Measurements from ENCODE around the gene GRAMD1C. TPM values are rescaled to one million over a fixed set of nuclear protein-coding genes. Genes with fewer than 3 reads are reported as not detected.

GRAMD1C gene
- 10 to 100 TPM; 23.0 to 38.2 (median 33.2) TPM for total RNA-seq

DNA sequence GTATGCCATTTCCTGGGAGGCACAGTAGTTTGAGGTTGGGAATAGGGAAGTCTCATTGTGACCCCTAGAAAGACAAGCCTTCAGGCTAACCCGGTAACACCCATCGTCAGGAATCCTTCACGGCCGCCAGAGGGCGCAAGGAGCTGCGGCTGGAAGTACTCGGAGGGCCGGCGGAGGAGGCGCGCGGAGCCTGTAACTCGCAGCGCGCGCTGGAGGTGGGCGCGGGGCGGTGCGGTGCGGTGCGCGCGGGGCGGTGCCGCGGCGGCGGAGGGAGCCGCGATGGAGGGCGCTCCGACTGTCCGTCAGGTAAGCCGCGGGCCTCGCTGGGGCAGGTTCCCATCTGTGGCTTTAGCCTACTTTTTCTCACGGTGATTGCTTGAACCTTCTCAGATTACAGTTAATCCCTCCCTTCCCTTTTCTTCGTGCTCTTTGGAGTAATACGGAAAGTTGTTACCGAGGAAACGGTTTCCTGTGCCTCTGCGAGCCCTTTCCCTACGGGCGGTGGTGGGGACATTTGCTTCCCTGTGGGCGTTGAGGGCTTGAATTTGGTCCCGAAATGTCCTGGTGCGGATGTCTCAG is at the start of gene GRAMD1C:
Gene GRAMD1C (plus strand): TSS at position 158 of the 579 bp plus-strand sequence. CDS start 122 bp downstream, at position 280.
- H3K4me3 ChIP-seq (ENCODE audit: low read depth, poor library complexity, severe bottlenecking): peak within 1 kb of the TSS; percentile 21
- WGBS, 2 donors: 0 to 1% methylated on average over 32 to 40 of the region's 48 CpGs
- TF ChIP-seq, protein P1, sequence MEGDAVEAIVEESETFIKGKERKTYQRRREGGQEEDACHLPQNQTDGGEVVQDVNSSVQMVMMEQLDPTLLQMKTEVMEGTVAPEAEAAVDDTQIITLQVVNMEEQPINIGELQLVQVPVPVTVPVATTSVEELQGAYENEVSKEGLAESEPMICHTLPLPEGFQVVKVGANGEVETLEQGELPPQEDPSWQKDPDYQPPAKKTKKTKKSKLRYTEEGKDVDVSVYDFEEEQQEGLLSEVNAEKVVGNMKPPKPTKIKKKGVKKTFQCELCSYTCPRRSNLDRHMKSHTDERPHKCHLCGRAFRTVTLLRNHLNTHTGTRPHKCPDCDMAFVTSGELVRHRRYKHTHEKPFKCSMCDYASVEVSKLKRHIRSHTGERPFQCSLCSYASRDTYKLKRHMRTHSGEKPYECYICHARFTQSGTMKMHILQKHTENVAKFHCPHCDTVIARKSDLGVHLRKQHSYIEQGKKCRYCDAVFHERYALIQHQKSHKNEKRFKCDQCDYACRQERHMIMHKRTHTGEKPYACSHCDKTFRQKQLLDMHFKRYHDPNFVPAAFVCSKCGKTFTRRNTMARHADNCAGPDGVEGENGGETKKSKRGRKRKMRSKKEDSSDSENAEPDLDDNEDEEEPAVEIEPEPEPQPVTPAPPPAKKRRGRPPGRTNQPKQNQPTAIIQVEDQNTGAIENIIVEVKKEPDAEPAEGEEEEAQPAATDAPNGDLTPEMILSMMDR (IDR thresholded peaks at IDR 0.05): no peak
- no peak for TF ChIP-seq POLR2A (IDR thresholded peaks at IDR 0.05)
- DNase-seq (ENCODE audit: low spot score in 2 of 2): peak; percentile 70 to 96
- intact Hi-C loops (cut with DNase I; ENCODE audit: low total_unique reads): loop anchor here (2.0 kb wide), 1 partner anchor 74 kb away; no protein-coding TSS in a partner anchor

DNA sequence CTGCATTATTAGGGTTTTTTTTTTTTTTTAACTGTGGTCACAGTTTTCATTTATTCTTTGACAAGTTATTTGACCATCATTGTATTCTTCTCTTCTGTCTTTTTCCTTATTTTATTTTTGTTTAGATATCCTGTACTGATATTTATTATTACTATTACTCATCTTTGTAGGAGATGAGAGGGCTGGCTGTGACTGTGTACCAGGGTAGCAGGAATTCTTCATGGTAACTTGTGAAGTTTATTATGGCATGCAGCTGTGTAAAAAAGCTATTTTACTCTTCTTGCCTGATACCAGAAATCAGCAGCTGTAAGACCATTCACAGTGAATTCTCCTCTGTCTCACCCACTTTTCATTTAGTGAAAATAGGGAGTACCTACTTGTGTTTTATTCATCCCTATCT is 47.2 kb upstream of the GRAMD1C start:
- intact Hi-C loops (cut with DNase I; ENCODE audit: low total_unique reads): no loop called here
- TF ChIP-seq, protein P1 (IDR thresholded peaks at IDR 0.05): no peak
- TF ChIP-seq POLR2A (IDR thresholded peaks at IDR 0.05): no peak
- no peak for DNase-seq (ENCODE audit: low spot score in 2 of 2)
- no peak overlapping the region for H3K4me3 ChIP-seq (ENCODE audit: low read depth, poor library complexity, severe bottlenecking)

DNA sequence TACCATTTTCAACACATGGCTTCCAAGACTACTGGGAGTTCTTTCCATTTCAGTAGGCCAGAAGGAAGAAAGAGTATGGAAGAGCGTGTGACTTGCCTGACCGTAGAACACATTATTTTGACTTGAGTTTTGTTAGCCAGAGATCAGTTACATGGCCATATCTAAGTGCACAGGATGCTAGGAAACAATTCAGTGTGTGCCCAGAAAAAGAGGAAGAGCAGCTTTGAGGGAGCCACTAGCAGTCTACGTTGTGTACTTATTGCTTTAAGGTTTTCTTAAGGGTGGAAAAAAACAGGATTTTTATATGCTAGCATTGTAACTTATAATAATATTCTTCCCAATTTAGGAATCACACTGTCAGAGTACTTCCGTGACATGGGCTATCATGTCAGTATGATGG is 44.1 kb upstream of the GRAMD1C start:
- 89 to 92% methylated on average over 4 of the region's 4 CpGs for WGBS, 2 donors
- no peak for DNase-seq (ENCODE audit: low spot score in 2 of 2)
- H3K4me3 ChIP-seq (ENCODE audit: low read depth, poor library complexity, severe bottlenecking): no peak overlapping the region
- no peak for TF ChIP-seq POLR2A (IDR thresholded peaks at IDR 0.05)
- TF ChIP-seq, protein P1 (IDR thresholded peaks at IDR 0.05): no peak
- intact Hi-C loops (cut with DNase I; ENCODE audit: low total_unique reads): no loop called here

DNA sequence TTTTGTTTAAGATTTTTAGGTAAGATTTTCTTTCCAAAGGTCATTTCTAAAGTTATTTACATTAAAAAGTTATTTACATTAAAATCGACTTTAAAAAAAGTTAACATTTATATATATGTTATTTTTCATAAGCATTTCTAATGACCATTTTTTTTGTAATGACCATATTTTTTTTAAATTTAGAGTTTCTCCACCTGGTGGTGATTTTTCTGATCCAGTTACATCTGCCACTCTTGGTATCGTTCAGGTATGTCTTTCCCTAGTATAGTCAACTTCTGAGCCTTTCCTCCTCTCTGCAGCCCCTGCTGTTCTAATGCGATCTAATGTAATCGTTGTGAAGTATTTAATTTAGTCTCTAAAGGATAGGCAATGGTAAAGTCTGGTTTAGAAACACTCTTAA is 42.9 kb upstream of the GRAMD1C start:
- WGBS, 2 donors: 87% methylated on average over 4 of the region's 4 CpGs
- TF ChIP-seq, protein P1 (IDR thresholded peaks at IDR 0.05): no peak
- TF ChIP-seq POLR2A (IDR thresholded peaks at IDR 0.05): no peak
- DNase-seq (ENCODE audit: low spot score in 2 of 2): no peak
- H3K4me3 ChIP-seq (ENCODE audit: low read depth, poor library complexity, severe bottlenecking): no peak overlapping the region
- intact Hi-C loops (cut with DNase I; ENCODE audit: low total_unique reads): no loop called here

DNA sequence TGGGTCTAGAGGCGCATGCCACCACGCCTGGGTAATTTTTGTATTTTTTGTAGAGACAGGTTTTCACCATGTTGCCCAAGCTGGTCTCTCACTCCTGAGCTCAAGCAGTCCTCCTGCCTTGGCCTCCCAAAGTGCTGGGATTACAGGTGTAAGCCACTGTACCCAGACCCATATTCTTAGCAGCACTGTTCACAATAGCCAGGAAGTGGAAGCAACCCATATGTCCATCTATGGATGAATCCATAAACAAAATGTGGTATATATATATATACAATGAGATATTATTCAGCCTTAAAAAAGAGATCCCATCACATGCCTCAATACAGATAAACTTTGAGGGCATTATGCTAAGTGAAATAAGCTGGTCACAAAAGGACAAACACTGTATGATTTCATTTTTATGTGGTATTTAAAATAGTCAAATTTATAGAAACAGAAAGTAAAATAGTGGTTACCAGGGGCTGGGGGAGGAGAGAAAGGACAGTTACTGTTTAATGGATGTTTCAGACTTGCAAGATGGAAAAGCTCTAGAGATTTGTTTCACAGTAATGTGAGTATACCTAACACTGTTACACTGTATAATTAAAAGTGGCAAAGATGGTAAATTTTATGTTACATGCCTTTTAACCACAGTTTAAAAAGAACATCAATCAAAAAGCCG is 35.7 kb upstream of the GRAMD1C start:
- DNase-seq (ENCODE audit: low spot score in 2 of 2): no peak
- intact Hi-C loops (cut with DNase I; ENCODE audit: low total_unique reads): no loop called here
- no peak overlapping the region for H3K4me3 ChIP-seq (ENCODE audit: low read depth, poor library complexity, severe bottlenecking)
- 95 to 97% methylated on average over 3 of the region's 3 CpGs for WGBS, 2 donors
- TF ChIP-seq, protein P1 (IDR thresholded peaks at IDR 0.05): no peak
- no peak for TF ChIP-seq POLR2A (IDR thresholded peaks at IDR 0.05)

Data from lower leg skin (tissue), 4 donors.